ENCODE measurements around the gene PRKG1. TPM values are rescaled to one million over a fixed set of nuclear protein-coding genes. Genes with fewer than 3 reads are reported as not detected.

Gene PRKG1
- total RNA-seq, 2 donors from 2014 or later = 145 to 381 TPM

GRCh38 chr10:51137756-51138529, 63.7 kb downstream of the PRKG1 start:
- TF ChIP-seq CTCF (IDR thresholded peaks at IDR 0.05) = no peak
- H3K9me3 ChIP-seq = no peaks in the 10 kb centered on the region
- no peak overlapping the region for H3K27ac ChIP-seq
- no peak for DNase-seq (ENCODE audit: low spot score)
- no peaks in the 10 kb centered on the region for H3K27me3 ChIP-seq (replicated peaks; ENCODE audit: insufficient read depth)
- no peaks in the 10 kb centered on the region for H3K36me3 ChIP-seq
- peaks cover 10 to 73% of the 10 kb centered on the region in 2 donors for H3K4me1 ChIP-seq (ENCODE audit: control insufficient read depth in 1 of 2, low read depth in 2 of 2)
- no peak for ATAC-seq (ENCODE audit: insufficient number of reproducible peaks, low FRiP score, low read depth)
- H3K4me3 ChIP-seq = no peak overlapping the region

DNA sequence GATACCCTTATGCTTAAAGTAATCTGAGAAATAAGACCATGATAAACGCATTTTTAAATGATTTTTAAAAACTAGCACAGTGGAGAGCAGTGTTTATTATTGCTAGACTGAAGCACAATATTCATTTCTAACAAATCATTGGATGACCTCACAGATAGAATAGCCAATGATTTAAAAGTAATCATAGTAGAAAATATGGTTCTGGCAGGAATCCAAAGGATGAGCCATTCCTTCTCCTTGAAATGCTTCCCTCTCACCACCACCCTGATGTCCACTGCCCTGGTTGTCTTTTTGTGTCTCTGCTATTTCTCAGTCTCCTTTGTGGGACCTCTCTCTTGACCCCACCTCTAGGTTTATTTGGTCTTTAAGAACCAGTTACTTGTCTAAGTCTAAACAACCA, 64.9 kb downstream of the PRKG1 start:
- DNase-seq (ENCODE audit: low spot score) = no peak
- no peak for TF ChIP-seq CTCF (IDR thresholded peaks at IDR 0.05)
- H3K4me3 ChIP-seq = no peak overlapping the region
- H3K4me1 ChIP-seq (ENCODE audit: control insufficient read depth in 1 of 2, low read depth in 2 of 2) = peaks cover 8 to 68% of the 10 kb centered on the region in 2 donors
- no peak overlapping the region for H3K27ac ChIP-seq
- H3K9me3 ChIP-seq = no peaks in the 10 kb centered on the region
- H3K36me3 ChIP-seq = no peaks in the 10 kb centered on the region
- no peak for ATAC-seq (ENCODE audit: insufficient number of reproducible peaks, low FRiP score, low read depth)
- H3K27me3 ChIP-seq (replicated peaks; ENCODE audit: insufficient read depth) = no peaks in the 10 kb centered on the region

GRCh38 chr10:51141010-51141409, 66.7 kb downstream of the PRKG1 start:
- Histone ChIP-seq H3K9me3 (no peaks in the 10 kb centered on the region), H3K4me3 (no peak overlapping the region), H3K4me1 (ENCODE audit: control insufficient read depth in 1 of 2, low read depth in 2 of 2) (peaks cover 13 to 67% of the 10 kb centered on the region in 2 donors), H3K27me3 (replicated peaks; ENCODE audit: insufficient read depth) (no peaks in the 10 kb centered on the region), H3K27ac (peak overlapping the region in 1 of 2 donors; percentile 19), H3K36me3 (no peaks in the 10 kb centered on the region)
- DNase-seq (ENCODE audit: low spot score) = no peak
- no peak for TF ChIP-seq CTCF (IDR thresholded peaks at IDR 0.05)
- no peak for ATAC-seq (ENCODE audit: insufficient number of reproducible peaks, low FRiP score, low read depth)

- no peak for TF ChIP-seq CTCF (IDR thresholded peaks at IDR 0.05)
- DNase-seq (ENCODE audit: low spot score) = no peak
- Histone ChIP-seq H3K27ac (no peak overlapping the region), H3K4me1 (ENCODE audit: control insufficient read depth in 1 of 2, low read depth in 2 of 2) (peaks cover 15 to 63% of the 10 kb centered on the region in 2 donors), H3K4me3 (no peak overlapping the region), H3K36me3 (no peaks in the 10 kb centered on the region), H3K27me3 (replicated peaks; ENCODE audit: insufficient read depth) (no peaks in the 10 kb centered on the region), H3K9me3 (no peaks in the 10 kb centered on the region)
- no peak for ATAC-seq (ENCODE audit: insufficient number of reproducible peaks, low FRiP score, low read depth)
These were observed 70.0 kb downstream of the PRKG1 start for GRCh38 chr10:51144161-51144781.

DNA sequence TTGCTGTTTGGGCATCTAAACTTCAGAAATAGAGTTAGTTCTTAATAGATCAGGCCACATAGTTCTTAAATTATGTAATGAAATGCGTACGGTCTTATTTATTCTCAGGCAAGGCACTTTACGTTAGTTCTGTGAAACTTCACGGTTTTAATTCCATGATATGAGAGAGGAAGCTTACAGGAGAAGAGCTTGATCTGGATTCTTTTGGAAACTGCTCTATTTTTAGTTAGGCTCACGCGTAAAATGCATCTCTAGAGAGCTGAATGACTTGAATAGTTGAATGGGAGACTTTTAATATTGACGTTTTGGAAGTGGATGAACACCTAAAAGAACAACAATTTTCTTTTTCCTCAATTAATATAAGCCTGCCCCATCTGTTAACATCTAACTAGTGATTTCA, 71.1 kb downstream of the PRKG1 start:
- ATAC-seq (ENCODE audit: insufficient number of reproducible peaks, low FRiP score, low read depth) (no peak), DNase-seq (ENCODE audit: low spot score) (no peak)
- Histone ChIP-seq H3K9me3 (no peaks in the 10 kb centered on the region), H3K4me1 (ENCODE audit: control insufficient read depth in 1 of 2, low read depth in 2 of 2) (peaks cover 13 to 52% of the 10 kb centered on the region in 2 donors), H3K27me3 (replicated peaks; ENCODE audit: insufficient read depth) (no peaks in the 10 kb centered on the region), H3K4me3 (peak overlapping the region; percentile 3), H3K27ac (peak overlapping the region in 1 of 2 donors; percentile 57), H3K36me3 (no peaks in the 10 kb centered on the region)
- no peak for TF ChIP-seq CTCF (IDR thresholded peaks at IDR 0.05)

Measured in thoracic aorta (tissue), 2 donors.